Heart right ventricle (tissue), 16 donors: ENCODE measurements around the gene HMGXB3. TPM values are rescaled to one million over a fixed set of nuclear protein-coding genes. Genes with fewer than 3 reads are reported as not detected.
A peak's percentile ranks its signal among the peaks of the same experiment; 100 is the strongest.

ENCODE experiments used
- ATAC-seq, 8 donors: fragments of 200-7000 bp; cut with Tn5 transposase; one replicate each; pipeline ENCODE4 v1.9.1; 2020; ENCODE audit warnings: mild to moderate bottlenecking in 8 of 8, moderate library complexity in 8 of 8, moderate number of reproducible peaks in 1 of 8
- DNase-seq, 2 donors: peaks; one replicate each; pipeline ENCODE4 v3.0.0-alpha.2; 2020
- H3K27ac ChIP-seq, 10 donors: fragments of 200-600 bp; sonication (generic) in 2 of 10; one replicate each; pipeline versions ENCODE4 v1.5.0 to v1.8.0; 2020 to 2022; ENCODE audit warnings: mild to moderate bottlenecking in 3 of 10
- H3K27me3 ChIP-seq, 7 donors: fragments of 200-600 bp; one replicate each; pipeline ENCODE4 v1.8.0; 2021 to 2022; ENCODE audit warnings: mild to moderate bottlenecking in 2 of 7
- H3K36me3 ChIP-seq, 9 donors: fragments of 200-600 bp; sonication (generic) in 1 of 9; one replicate each; pipeline versions ENCODE4 v1.5.0 to v1.8.0; 2020 to 2022; ENCODE audit warnings: mild to moderate bottlenecking in 2 of 9
- H3K4me1 ChIP-seq, 9 donors: fragments of 200-600 bp; sonication (generic) in 1 of 9; one replicate each; pipeline versions ENCODE4 v1.5.0 to v1.8.0; 2020 to 2022; ENCODE audit warnings: mild to moderate bottlenecking in 4 of 9
- H3K4me3 ChIP-seq, 10 donors: fragments of 200-600 bp; sonication (generic) in 2 of 10; one replicate each; pipeline versions ENCODE4 v1.5.0 to v1.8.0; 2020 to 2022; ENCODE audit warnings: mild to moderate bottlenecking in 7 of 10, moderate library complexity in 2 of 10
- H3K9me3 ChIP-seq, 11 donors: fragments of 200-600 bp in 10 of 11; sonication (generic) in 2 of 11; one replicate each; pipeline versions ENCODE4 v1.5.0 to v1.8.0; 2013 to 2022; ENCODE audit warnings: mild to moderate bottlenecking in 2 of 11, control low read depth in 1 of 11, moderate library complexity in 1 of 11
- CTCF ChIP-seq, 9 donors: fragments of 200-600 bp; sonication (generic) in 2 of 9; IDR thresholded peaks; one replicate each; pipeline versions ENCODE4 v1.5.0 to v1.8.0; 2021 to 2022; ENCODE audit warnings: antibody characterized with exemption in 9 of 9, mild to moderate bottlenecking in 5 of 9, moderate library complexity in 1 of 9
- WGBS, 2 donors: extraction: QIAGEN DNeasy Blood & Tissue Kit; methylation state at CpG; one replicate each; pipeline ENCODE4 v1.1.7; 2013; ENCODE audit warnings: inconsistent platforms in 1 of 2; 5-methylcytosine and 5-hydroxymethylcytosine counted together
- intact Hi-C, 10 donors: fragments of 100-400 bp; cut with DNase I; formaldehyde crosslinking; loops; one replicate each; pipeline versions ENCODE4 v1.11.1 to v1.14.2; 2022
- polyA plus RNA-seq, 2 donors: library from polyadenylated mRNA; stranded (reverse); fragments of 200-250 nt; gene quantifications; one replicate each; pipeline ENCODE4 v1.2.3, GENCODE V29; 2013
- total RNA-seq, 10 donors: library from RNA; stranded (reverse); fragmentation: NEBNext Ultra II Directional in 3 of 10; extraction: Animal tissue kit (Norgen Biotek cat#: 25700) in 3 of 10; gene quantifications; one replicate each; pipeline versions ENCODE4 v1.2.1 to v1.2.4, GENCODE V29; 2021 to 2023
- donor health status: Arrhythmogenic right ventricular cardiomyopathy.
- donor health status: ischemic (EF 13 %, LVEDD 7.1; RV severe dilation, severe dysfunction).
- donor health status: healthy with polysubstance abuse.
- donor health status: DM: no; HTN: yes; CAD: no.
- donor health status: DM: no; HTN: no; CAD: no.
- donor health status: ischemic (EF 25% LVEDD 6.9; RV normal size, moderate dysfunction).
- donor health status: ischemic (EF 25% LVEDD 5.7; RV mildly dilated, moderate dysfunction).
- donor health status: healthy.
- donor health status: DM: yes; HTN: yes; CAD: no.
- donor health status: Ischemic cardiomyopathy.
- donor health status: ischemic (EF 35%, LVEDD 5.7; RV mildly dilated, moderate dysfunction).
- donor health status: nonischemic (EF 11% LVEDD 7.7; RV severe dilation, severe dysfunction).
- donor health status: DM: yes; HTN: yes; CAD: no.
- donor health status: PGD.
- donor health status: ischemic (EF 29% LVEDD 5.4; RV normal size, mild dysfunction).
- donor health status: nonischemic (EF 23%, LVEDD 6.1; RV moderate dilation, normal function).

The HMGXB3 gene
- total and polyA plus RNA-seq, 12 donors = 12.7 to 17.9 (median 14.9) TPM

- no peak for ATAC-seq
- no peak for TF ChIP-seq CTCF (IDR thresholded peaks at IDR 0.05)
- WGBS, 2 donors = 86 to 89% methylated on average over 4 of the region's 4 CpGs
- no peak for DNase-seq
- H3K36me3 ChIP-seq = peaks cover 0 to 98% (median 0%) of the 10 kb centered on the region in 9 donors
- H3K27ac ChIP-seq = no peak overlapping the region
- no peak overlapping the region for H3K4me3 ChIP-seq
- H3K9me3 ChIP-seq = peaks cover 0 to 5% (median 0%) of the 10 kb centered on the region in 11 donors
- H3K4me1 ChIP-seq = peaks cover 0 to 16% (median 0%) of the 10 kb centered on the region in 9 donors
- intact Hi-C loops = no loop called here
- no peaks in the 10 kb centered on the region for H3K27me3 ChIP-seq
Measured at GRCh38 chr5:150075806-150076205, 75.3 kb downstream of the HMGXB3 start.

- H3K4me3 ChIP-seq = no peak overlapping the region
- WGBS, 2 donors = 84 to 88% methylated on average over 8 of the region's 8 CpGs
- H3K36me3 ChIP-seq = peaks cover 0 to 91% (median 0%) of the 10 kb centered on the region in 9 donors
- H3K27ac ChIP-seq = no peak overlapping the region
- intact Hi-C loops = no loop called here
- TF ChIP-seq CTCF (IDR thresholded peaks at IDR 0.05) = no peak
- DNase-seq = peak in 1 of 2 donors; percentile 1
- no peak for ATAC-seq
- peaks cover 0 to 21% (median 5%) of the 10 kb centered on the region in 9 donors for H3K4me1 ChIP-seq
- no peaks in the 10 kb centered on the region for H3K27me3 ChIP-seq
- peaks cover 0 to 5% (median 0%) of the 10 kb centered on the region in 11 donors for H3K9me3 ChIP-seq
Measured at GRCh38 chr5:150077060-150077459, 76.5 kb downstream of the HMGXB3 start.

- DNase-seq (no peak), ATAC-seq (no peak)
- Histone ChIP-seq H3K36me3 (peaks cover 0 to 80% (median 0%) of the 10 kb centered on the region in 9 donors), H3K4me1 (peaks cover 0 to 31% (median 10%) of the 10 kb centered on the region in 9 donors), H3K9me3 (peaks cover 0 to 4% (median 0%) of the 10 kb centered on the region in 11 donors), H3K27ac (no peak overlapping the region), H3K4me3 (no peak overlapping the region), H3K27me3 (no peaks in the 10 kb centered on the region)
- WGBS, 2 donors = 94 to 96% methylated on average over 8 of the region's 8 CpGs
- TF ChIP-seq CTCF (IDR thresholded peaks at IDR 0.05) = no peak
- intact Hi-C loops = no loop called here
Measured at GRCh38 chr5:150077996-150078801, 77.7 kb downstream of the HMGXB3 start.

- Histone ChIP-seq H3K36me3 (peaks cover 0 to 71% (median 0%) of the 10 kb centered on the region in 9 donors), H3K4me1 (peaks cover 0 to 31% (median 10%) of the 10 kb centered on the region in 9 donors), H3K27me3 (no peaks in the 10 kb centered on the region), H3K27ac (no peak overlapping the region), H3K9me3 (no peaks in the 10 kb centered on the region), H3K4me3 (no peak overlapping the region)
- 94 to 96% methylated on average over 7 of the region's 7 CpGs for WGBS, 2 donors
- ATAC-seq (no peak), DNase-seq (no peak)
- intact Hi-C loops = no loop called here
- no peak for TF ChIP-seq CTCF (IDR thresholded peaks at IDR 0.05)
Measured at GRCh38 chr5:150078802-150079689, 78.5 kb downstream of the HMGXB3 start.
